Loucy (cell line): Measurements from ENCODE around the gene SLC25A10.

Source experiments
- H2AFZ ChIP-seq: fragments of 200-600 bp; sonication (generic); 2 replicates; pipeline ENCODE4 v1.6.0; 2016; ENCODE audit warnings: antibody characterized with exemption, mild to moderate bottlenecking, low read length, moderate library complexity
- H3F3A ChIP-seq: fragments of 200-600 bp; 2 replicates; pipeline ENCODE4 v1.6.0; 2016; ENCODE audit warnings: antibody characterized with exemption, low read depth, mild to moderate bottlenecking
- H3K27me3 ChIP-seq: fragments of 200-600 bp; sonication (generic); 2 replicates; pipeline ENCODE4 v1.6.1; 2014; ENCODE audit warnings: low read length, mild to moderate bottlenecking; ENCODE audit not compliant: insufficient read depth, poor library complexity, severe bottlenecking
- H3K36me3 ChIP-seq: fragments of 200-600 bp; sonication (generic); 2 replicates; pipeline ENCODE4 v1.6.1; 2016; ENCODE audit warnings: low read length; ENCODE audit not compliant: insufficient read depth
- H3K4me1 ChIP-seq: fragments of 200-600 bp; sonication (generic); 2 replicates; pipeline ENCODE4 v1.5.1; 2014; ENCODE audit warnings: low read length, mild to moderate bottlenecking; ENCODE audit not compliant: insufficient read depth, poor library complexity, severe bottlenecking
- H3K4me2 ChIP-seq: fragments of 200-600 bp; sonication (generic); 2 replicates; pipeline ENCODE4 v1.6.0; 2014; ENCODE audit warnings: antibody characterized with exemption, low read length, low read depth, mild to moderate bottlenecking; ENCODE audit not compliant: poor library complexity, severe bottlenecking
- H3K4me3 ChIP-seq: fragments of 200-600 bp; sonication (generic); 2 replicates; pipeline ENCODE4 v1.5.1; 2014; ENCODE audit warnings: low read length, mild to moderate bottlenecking, mixed read lengths; ENCODE audit not compliant: poor library complexity, severe bottlenecking
- H3K79me2 ChIP-seq: fragments of 200-600 bp; sonication (generic); 2 replicates; pipeline ENCODE4 v1.6.1; 2014; ENCODE audit warnings: low read length; ENCODE audit not compliant: insufficient read depth
- H3K9ac ChIP-seq: fragments of 200-600 bp; sonication (generic); 2 replicates; pipeline ENCODE4 v1.6.0; 2014; ENCODE audit warnings: mild to moderate bottlenecking, low read depth, low read length, moderate library complexity; ENCODE audit not compliant: poor library complexity, severe bottlenecking
- H3K9me2 ChIP-seq: fragments of 200-600 bp; sonication (generic); replicated peaks from 2 replicates; pipeline ENCODE4 v1.6.1; 2016; ENCODE audit warnings: low read depth, low read length, mixed read lengths
- H3K9me3 ChIP-seq: fragments of 200-600 bp; sonication (generic); 2 replicates; pipeline ENCODE4 v1.6.1; 2014; ENCODE audit warnings: mild to moderate bottlenecking, antibody characterized with exemption, low read length, low read depth; ENCODE audit not compliant: insufficient read depth
- H4K20me1 ChIP-seq: fragments of 200-600 bp; sonication (generic); 2 replicates; pipeline ENCODE4 v1.6.0; 2014; ENCODE audit warnings: antibody characterized with exemption, low read length, mild to moderate bottlenecking; ENCODE audit not compliant: insufficient read depth, poor library complexity, severe bottlenecking
- EZH2phosphoT487 ChIP-seq: fragments of 200-600 bp; IDR thresholded peaks from 2 replicates; pipeline ENCODE4 v1.6.1; 2018; ENCODE audit warnings: antibody characterized with exemption, mild to moderate bottlenecking, moderate library complexity, borderline replicate concordance
- TF ChIP-seq, protein P1 (sequence below): fragments of 200-600 bp; sonication (generic); conservative IDR thresholded peaks from 2 replicates; pipeline ENCODE4 v1.5.1; 2014; ENCODE audit warnings: mild to moderate bottlenecking, antibody characterized with exemption, low read length

The SLC25A10 gene

DNA sequence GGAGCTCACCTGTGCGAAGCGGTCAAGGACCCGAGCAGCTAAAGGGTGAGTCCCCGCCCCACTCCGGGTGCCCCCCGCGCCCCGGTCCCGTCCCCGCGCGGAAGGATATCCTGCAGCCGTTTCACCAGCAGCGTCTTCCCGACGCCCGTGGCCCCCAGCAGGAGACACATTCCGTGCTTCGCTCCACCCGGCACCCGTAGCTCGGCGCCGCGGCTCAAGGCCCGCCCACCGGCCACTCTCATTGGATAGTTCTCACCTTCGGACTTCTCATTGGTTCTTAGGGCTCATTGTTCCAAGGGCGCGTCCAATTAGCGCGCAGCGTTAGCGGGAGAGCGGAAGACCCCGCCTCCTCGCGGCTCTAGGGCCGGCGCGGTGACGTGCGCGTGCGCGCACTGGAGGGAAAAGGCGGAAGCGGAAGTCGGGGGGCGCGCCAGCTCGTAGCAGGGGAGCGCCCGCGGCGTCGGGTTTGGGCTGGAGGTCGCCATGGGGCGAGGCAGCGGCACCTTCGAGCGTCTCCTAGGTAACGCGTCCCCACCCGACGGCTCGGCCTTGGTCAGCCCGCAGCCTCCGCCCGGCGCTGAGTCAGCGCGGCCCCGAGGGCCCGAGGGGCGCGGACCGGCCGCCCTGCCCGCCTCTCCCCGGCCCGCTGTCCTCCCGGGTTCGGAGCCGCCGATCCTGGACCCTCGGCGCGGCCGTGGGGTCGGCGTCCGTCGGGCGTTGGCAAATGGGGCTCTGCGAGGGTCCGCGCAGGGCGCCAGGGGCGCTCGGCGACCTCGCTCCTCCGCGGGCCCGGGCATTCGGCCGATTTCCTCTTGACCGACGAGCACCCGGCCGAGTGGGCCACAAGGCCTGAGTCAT is 28.3 kb upstream of the SLC25A10 start, which contains the start of the genes ARL16 and HGS:
Gene ARL16, minus strand, starts transcription at position 214 of the 858 bp plus-strand sequence. Its CDS starts 44 bp downstream, at position 170.
Gene HGS, plus strand, starts transcription at position 428 of the 858 bp plus-strand sequence. Its CDS starts 56 bp downstream, at position 484.
- TF ChIP-seq, protein P1, sequence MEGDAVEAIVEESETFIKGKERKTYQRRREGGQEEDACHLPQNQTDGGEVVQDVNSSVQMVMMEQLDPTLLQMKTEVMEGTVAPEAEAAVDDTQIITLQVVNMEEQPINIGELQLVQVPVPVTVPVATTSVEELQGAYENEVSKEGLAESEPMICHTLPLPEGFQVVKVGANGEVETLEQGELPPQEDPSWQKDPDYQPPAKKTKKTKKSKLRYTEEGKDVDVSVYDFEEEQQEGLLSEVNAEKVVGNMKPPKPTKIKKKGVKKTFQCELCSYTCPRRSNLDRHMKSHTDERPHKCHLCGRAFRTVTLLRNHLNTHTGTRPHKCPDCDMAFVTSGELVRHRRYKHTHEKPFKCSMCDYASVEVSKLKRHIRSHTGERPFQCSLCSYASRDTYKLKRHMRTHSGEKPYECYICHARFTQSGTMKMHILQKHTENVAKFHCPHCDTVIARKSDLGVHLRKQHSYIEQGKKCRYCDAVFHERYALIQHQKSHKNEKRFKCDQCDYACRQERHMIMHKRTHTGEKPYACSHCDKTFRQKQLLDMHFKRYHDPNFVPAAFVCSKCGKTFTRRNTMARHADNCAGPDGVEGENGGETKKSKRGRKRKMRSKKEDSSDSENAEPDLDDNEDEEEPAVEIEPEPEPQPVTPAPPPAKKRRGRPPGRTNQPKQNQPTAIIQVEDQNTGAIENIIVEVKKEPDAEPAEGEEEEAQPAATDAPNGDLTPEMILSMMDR: no peak
- no peak for TF ChIP-seq EZH2phosphoT487
- Histone ChIP-seq H3K9me2 (no peaks in the 10 kb centered on the region), H3K27me3 (no peaks in the 10 kb centered on the region), H3K4me3 (peak within 1 kb of the TSS; percentile 91), H3K79me2 (peaks cover 80% of the 10 kb centered on the region), H3K4me1 (peaks cover 15% of the 10 kb centered on the region), H3K9ac (peak within 1 kb of the TSS; percentile 91), H3K36me3 (peaks cover 20% of the 10 kb centered on the region; the same call in 1 of the 2 replicates), H3K4me2 (peak within 1 kb of the TSS; percentile 100), H3K9me3 (no peaks in the 10 kb centered on the region), H4K20me1 (peaks cover 20% of the 10 kb centered on the region), H2AFZ (peak within 1 kb of the TSS; percentile 77), H3F3A (no peaks in the 10 kb centered on the region)

DNA sequence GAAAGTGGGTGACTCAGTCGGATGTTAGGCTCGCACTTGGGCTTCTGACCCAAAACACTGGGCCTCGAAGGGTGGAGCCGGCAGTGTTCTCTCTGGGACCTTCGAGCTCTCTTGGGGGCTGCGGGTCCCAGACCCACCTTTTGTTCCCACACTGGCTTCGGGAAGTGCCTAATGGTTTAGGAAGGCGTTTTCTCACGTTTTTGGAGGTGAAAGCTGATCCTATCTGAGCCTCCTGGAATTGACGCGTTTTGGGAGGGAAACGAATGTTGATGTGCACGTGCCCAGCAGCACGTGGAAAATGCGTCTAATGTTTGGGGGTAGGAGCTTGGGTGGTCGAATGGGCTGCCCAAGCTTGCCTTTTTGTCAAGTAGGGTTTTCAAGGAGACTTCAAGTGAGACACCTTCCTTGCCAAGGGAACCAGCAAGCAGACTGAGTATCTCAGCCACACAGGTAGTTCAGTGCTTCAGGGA is 27.6 kb upstream of the SLC25A10 start:
- peak overlapping the region; percentile 100 for H3K4me2 ChIP-seq
- H3K9ac ChIP-seq: peak overlapping the region; percentile 91
- no peaks in the 10 kb centered on the region for H3K9me3 ChIP-seq
- peak overlapping the region; percentile 91 for H3K4me3 ChIP-seq
- H2AFZ ChIP-seq: no peak overlapping the region
- TF ChIP-seq EZH2phosphoT487: no peak
- TF ChIP-seq, protein P1: no peak
- H3K9me2 ChIP-seq: no peaks in the 10 kb centered on the region
- H3K4me1 ChIP-seq: peaks cover 15% of the 10 kb centered on the region
- H3K27me3 ChIP-seq: no peaks in the 10 kb centered on the region
- peaks cover 20% of the 10 kb centered on the region for H4K20me1 ChIP-seq
- H3F3A ChIP-seq: no peaks in the 10 kb centered on the region
- H3K36me3 ChIP-seq: peaks cover 27% of the 10 kb centered on the region; the same call in 1 of the 2 replicates
- peaks cover 86% of the 10 kb centered on the region for H3K79me2 ChIP-seq

DNA sequence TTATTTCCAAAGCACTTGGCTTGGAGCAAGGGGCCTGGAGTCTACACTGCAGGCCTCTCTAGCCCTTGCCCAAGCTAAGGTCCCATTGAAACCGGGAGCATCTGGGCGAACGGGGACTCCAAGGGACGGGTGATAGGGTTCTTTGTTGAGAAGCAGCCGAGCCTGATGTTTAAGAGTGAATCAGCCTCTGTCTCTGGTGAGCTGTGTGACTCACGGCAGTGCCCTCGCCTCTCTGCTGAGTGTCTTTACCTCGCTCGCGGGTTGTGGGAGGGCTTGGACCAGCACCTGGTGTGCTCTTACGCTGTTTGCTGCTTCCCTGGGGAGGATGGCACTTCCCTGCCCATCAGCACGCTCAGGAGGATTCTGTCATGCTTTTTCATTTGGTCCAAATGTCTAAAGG is 27.0 kb upstream of the SLC25A10 start:
- no peaks in the 10 kb centered on the region for H3K27me3 ChIP-seq
- TF ChIP-seq, protein P1: no peak
- no peak for TF ChIP-seq EZH2phosphoT487
- peak overlapping the region; percentile 91 for H3K9ac ChIP-seq
- H3K9me2 ChIP-seq: no peaks in the 10 kb centered on the region
- peak overlapping the region; percentile 100 for H3K4me2 ChIP-seq
- H3K4me3 ChIP-seq: peak overlapping the region; percentile 91
- H3K36me3 ChIP-seq: peaks cover 33% of the 10 kb centered on the region; the same call in 1 of the 2 replicates
- H2AFZ ChIP-seq: no peak overlapping the region
- H4K20me1 ChIP-seq: peaks cover 20% of the 10 kb centered on the region
- H3K4me1 ChIP-seq: peaks cover 15% of the 10 kb centered on the region
- H3F3A ChIP-seq: no peaks in the 10 kb centered on the region
- H3K79me2 ChIP-seq: peaks cover 85% of the 10 kb centered on the region
- no peaks in the 10 kb centered on the region for H3K9me3 ChIP-seq
